NT2/D1 (cell line): ENCODE measurements around the gene OPTC.

Experiments
- DNase-seq: peaks from one replicate; pipeline ENCODE4 v3.0.0-alpha.2; 2011; ENCODE audit warnings: low read depth, low spot score
- H3K27me3 ChIP-seq: 2 replicates; pipeline ENCODE4 v1.6.0; 2011; ENCODE audit warnings: mild to moderate bottlenecking; ENCODE audit not compliant: insufficient read length, insufficient read depth
- H3K36me3 ChIP-seq: 2 replicates; pipeline ENCODE4 v1.6.1; 2011; ENCODE audit warnings: mild to moderate bottlenecking, low read length, mixed read lengths; ENCODE audit not compliant: insufficient read depth, insufficient read length
- H3K4me1 ChIP-seq: 2 replicates; pipeline ENCODE4 v1.5.1; 2011; ENCODE audit not compliant: insufficient read depth, insufficient read length
- H3K4me3 ChIP-seq: 2 replicates; pipeline ENCODE4 v1.5.1; 2011; ENCODE audit warnings: low read depth; ENCODE audit not compliant: insufficient read length
- H3K9ac ChIP-seq: 2 replicates; pipeline ENCODE4 v1.6.0; 2011; ENCODE audit warnings: low read depth; ENCODE audit not compliant: insufficient read length
- H3K9me3 ChIP-seq: 2 replicates; pipeline ENCODE4 v1.5.1; 2011; ENCODE audit warnings: mild to moderate bottlenecking, low read length; ENCODE audit not compliant: insufficient read depth
- SUZ12 ChIP-seq: IDR thresholded peaks from 2 replicates; pipeline ENCODE4 v1.6.1; 2011; ENCODE audit not compliant: insufficient read length, insufficient read depth; ENCODE audit errors: extremely low read depth
- YY1 ChIP-seq: IDR thresholded peaks from 2 replicates; pipeline ENCODE4 v1.6.1; 2011; ENCODE audit not compliant: insufficient read length, insufficient read depth
- ZNF274 ChIP-seq: IDR thresholded peaks from 2 replicates; pipeline ENCODE4 v1.6.1; 2011; ENCODE audit warnings: mild to moderate bottlenecking, low read depth, low read length

Gene OPTC

GRCh38 chr1:203524152-203524551 lies 30.2 kb downstream of the OPTC start:
- H3K27me3 ChIP-seq = peaks cover 34% of the 10 kb centered on the region
- no peak for DNase-seq
- no peaks in the 10 kb centered on the region for H3K9me3 ChIP-seq
- H3K4me3 ChIP-seq = no peak overlapping the region
- no peak for TF ChIP-seq SUZ12
- TF ChIP-seq ZNF274 = no peak
- no peak overlapping the region for H3K9ac ChIP-seq
- no peaks in the 10 kb centered on the region for H3K36me3 ChIP-seq
- H3K4me1 ChIP-seq = peaks cover 49% of the 10 kb centered on the region

GRCh38 chr1:203524824-203525223 lies 30.9 kb downstream of the OPTC start:
- Histone ChIP-seq H3K9ac (no peak overlapping the region), H3K4me1 (peaks cover 45% of the 10 kb centered on the region), H3K36me3 (no peaks in the 10 kb centered on the region), H3K27me3 (peaks cover 30% of the 10 kb centered on the region), H3K9me3 (no peaks in the 10 kb centered on the region), H3K4me3 (no peak overlapping the region)
- no peak for TF ChIP-seq SUZ12
- TF ChIP-seq YY1 = no peak
- TF ChIP-seq ZNF274 = no peak
- DNase-seq = no peak

- Histone ChIP-seq H3K36me3 (no peaks in the 10 kb centered on the region), H3K9me3 (no peaks in the 10 kb centered on the region), H3K27me3 (peaks cover 21% of the 10 kb centered on the region), H3K9ac (no peak overlapping the region), H3K4me3 (no peak overlapping the region), H3K4me1 (peaks cover 38% of the 10 kb centered on the region)
- TF ChIP-seq SUZ12 (no peak), YY1 (no peak), ZNF274 (no peak)
- no peak for DNase-seq
Observed at GRCh38 chr1:203525685-203526084, 31.7 kb downstream of the OPTC start.

GRCh38 chr1:203526130-203526529 lies 32.2 kb downstream of the OPTC start:
- Histone ChIP-seq H3K36me3 (no peaks in the 10 kb centered on the region), H3K9ac (no peak overlapping the region), H3K4me3 (no peak overlapping the region), H3K4me1 (peaks cover 37% of the 10 kb centered on the region), H3K9me3 (no peaks in the 10 kb centered on the region), H3K27me3 (peaks cover 16% of the 10 kb centered on the region)
- TF ChIP-seq YY1 (no peak), ZNF274 (no peak)
- DNase-seq = no peak

- Histone ChIP-seq H3K4me3 (no peak overlapping the region), H3K9ac (peak overlapping the region; percentile 43), H3K27me3 (peaks cover 12% of the 10 kb centered on the region), H3K9me3 (no peaks in the 10 kb centered on the region), H3K4me1 (peaks cover 32% of the 10 kb centered on the region), H3K36me3 (no peaks in the 10 kb centered on the region)
- TF ChIP-seq YY1 (no peak), SUZ12 (no peak), ZNF274 (no peak)
- no peak for DNase-seq
Observed at GRCh38 chr1:203526572-203526971, 32.6 kb downstream of the OPTC start.

GRCh38 chr1:203527013-203527412 lies 33.1 kb downstream of the OPTC start:
- peaks cover 8% of the 10 kb centered on the region for H3K27me3 ChIP-seq
- no peaks in the 10 kb centered on the region for H3K9me3 ChIP-seq
- no peak for DNase-seq
- peak overlapping the region; percentile 43 for H3K9ac ChIP-seq
- H3K36me3 ChIP-seq = no peaks in the 10 kb centered on the region
- TF ChIP-seq YY1 (no peak), SUZ12 (no peak), ZNF274 (no peak)
- H3K4me3 ChIP-seq = no peak overlapping the region
- H3K4me1 ChIP-seq = peaks cover 28% of the 10 kb centered on the region

- DNase-seq = no peak
- Histone ChIP-seq H3K4me1 (peaks cover 22% of the 10 kb centered on the region), H3K27me3 (no peaks in the 10 kb centered on the region), H3K36me3 (no peaks in the 10 kb centered on the region), H3K9ac (no peak overlapping the region), H3K9me3 (no peaks in the 10 kb centered on the region), H3K4me3 (no peak overlapping the region)
- TF ChIP-seq SUZ12 (no peak), YY1 (no peak), ZNF274 (no peak)
Observed at GRCh38 chr1:203528063-203528462, 34.1 kb downstream of the OPTC start.
